Cortex of kidney (tissue), 1 donor: ENCODE measurements around the gene TMEM9.

Experiments used
- DNase-seq: peaks from one replicate; lab custom pipeline; 2025; lab: John Stamatoyannopoulos, UW

Gene TMEM9

GRCh38 chr1:201145132-201145531 lies 9.1 kb downstream of the TMEM9 start:
- DNase-seq, result no peak

GRCh38 chr1:201144701-201145100 lies 9.6 kb downstream of the TMEM9 start:
- DNase-seq, result no peak

- no peak for DNase-seq
These were observed 10.3 kb downstream of the TMEM9 start for GRCh38 chr1:201143726-201144635.

DNA sequence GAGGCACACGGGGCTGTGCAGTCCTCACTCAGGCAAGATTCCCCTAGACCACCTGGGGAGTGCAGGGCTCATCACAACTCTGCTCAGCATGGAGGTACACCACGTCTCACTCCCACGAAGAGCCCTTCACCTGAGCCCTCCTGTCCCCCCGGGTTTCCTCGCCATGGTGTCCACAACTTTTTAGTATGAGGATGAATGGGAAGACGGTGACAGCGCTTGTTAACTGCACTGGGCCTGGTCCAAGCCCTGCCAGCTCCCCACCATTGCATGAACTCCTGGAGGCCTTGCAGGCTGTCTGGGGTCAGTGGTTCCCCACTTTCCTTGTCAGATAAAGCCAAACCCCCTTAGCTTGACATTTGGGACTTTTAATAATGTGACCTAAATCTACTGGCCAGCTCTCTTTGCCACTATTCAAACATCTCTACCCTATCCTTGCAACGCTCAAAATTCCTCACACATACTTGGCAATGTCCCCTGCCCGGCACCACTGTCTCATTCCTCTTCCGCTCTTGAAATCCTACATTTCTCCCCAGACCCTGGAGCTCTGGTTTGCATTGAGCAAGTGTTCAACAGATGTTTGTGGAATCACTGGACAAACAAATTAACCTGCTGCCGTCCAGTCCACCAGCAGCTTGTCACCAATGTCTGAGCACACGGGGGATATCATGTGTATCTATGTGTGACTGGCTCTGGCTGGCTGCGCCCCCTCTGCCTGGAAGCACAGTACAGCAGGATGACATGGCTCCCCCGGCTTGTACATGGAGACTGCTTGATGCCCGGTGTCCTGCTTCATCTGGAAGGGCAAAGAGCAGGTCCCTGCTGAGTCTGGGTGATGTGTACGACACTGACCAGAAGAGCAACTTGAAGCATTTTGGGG lies 11.2 kb downstream of the TMEM9 start:
- DNase-seq, result no peak

- no peak for DNase-seq
These were observed 12.0 kb downstream of the TMEM9 start for GRCh38 chr1:201142011-201142848.

- DNase-seq, result no peak
These were observed 12.9 kb downstream of the TMEM9 start for GRCh38 chr1:201141418-201141817.

DNA sequence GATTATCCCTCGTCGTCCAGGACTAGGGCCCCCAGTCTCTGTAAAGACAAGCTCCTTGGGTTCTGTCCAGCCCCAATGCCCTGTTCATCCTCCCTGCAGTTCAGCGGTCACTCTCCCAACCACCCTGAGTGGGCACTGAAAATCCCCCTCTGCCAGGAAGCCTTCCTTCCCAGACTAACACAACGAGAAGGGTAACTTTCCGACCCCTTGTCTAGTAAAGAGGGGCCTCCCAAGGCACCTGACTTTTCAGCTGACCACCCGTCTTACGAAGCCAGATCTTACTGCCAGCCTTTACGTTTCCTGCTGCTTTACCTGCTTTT lies 13.4 kb downstream of the TMEM9 start:
- DNase-seq, result no peak

- DNase-seq, result no peak
These were observed 13.9 kb downstream of the TMEM9 start for GRCh38 chr1:201140235-201140940.

DNA sequence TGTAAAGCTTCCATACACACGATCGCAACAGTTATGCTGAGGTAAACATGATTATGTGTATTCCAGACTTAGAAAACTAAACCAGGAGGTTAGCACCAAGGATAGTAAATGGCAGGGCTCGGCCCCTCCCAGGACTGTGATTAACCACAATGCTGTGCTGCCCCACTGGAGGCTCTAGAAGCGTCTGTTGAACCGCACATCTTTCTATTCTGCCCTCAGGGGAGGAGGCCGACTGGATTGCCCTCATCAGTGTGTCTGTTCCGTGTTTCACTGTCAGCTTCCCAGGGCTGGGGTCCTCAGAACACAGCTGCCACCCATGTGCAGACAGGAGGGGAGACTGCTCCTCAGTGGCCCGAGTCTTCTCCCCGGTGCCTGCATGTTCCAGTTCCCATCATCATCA lies 14.5 kb downstream of the TMEM9 start:
- DNase-seq, result no peak

GRCh38 chr1:201139306-201139705 lies 15.0 kb downstream of the TMEM9 start:
- DNase-seq, result no peak

- DNase-seq, result no peak
These were observed 15.9 kb downstream of the TMEM9 start for GRCh38 chr1:201138311-201138840.

DNA sequence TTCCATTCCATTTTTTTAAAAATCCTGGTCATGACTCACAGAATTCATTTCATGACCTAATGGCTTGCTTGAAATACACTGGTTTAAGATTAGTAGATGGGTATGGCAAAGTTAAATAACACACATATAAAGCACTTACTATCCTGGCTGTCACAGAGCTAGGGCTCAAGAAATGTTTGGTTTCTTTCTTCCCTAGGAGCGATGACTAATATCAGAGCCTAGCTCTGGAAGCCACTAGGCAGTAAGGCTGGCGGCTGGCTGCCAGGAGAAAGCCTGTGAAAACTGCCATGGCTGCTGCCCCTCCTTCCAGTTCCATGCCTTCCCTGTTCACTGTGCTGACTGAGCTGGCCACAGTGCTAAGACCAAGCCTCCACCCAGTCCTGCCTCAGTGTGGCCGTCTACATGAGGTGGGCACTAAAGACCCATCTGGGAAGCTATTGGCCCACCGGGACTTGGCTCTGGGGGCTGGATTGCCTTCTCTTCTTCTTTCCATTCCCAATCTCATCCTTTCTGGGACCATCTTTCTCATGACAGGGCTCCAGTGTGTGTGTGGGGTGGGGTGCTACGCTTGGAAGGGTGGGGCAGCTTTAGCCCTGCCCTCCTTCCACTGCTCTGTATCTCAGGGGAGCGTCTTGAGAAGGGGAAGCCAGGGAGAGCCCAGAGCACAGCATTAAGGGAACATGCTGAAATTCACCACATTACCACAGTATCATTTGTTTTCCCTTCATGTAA lies 16.5 kb downstream of the TMEM9 start:
- no peak for DNase-seq

GRCh38 chr1:201137024-201137392 lies 17.3 kb downstream of the TMEM9 start:
- DNase-seq, result no peak

DNA sequence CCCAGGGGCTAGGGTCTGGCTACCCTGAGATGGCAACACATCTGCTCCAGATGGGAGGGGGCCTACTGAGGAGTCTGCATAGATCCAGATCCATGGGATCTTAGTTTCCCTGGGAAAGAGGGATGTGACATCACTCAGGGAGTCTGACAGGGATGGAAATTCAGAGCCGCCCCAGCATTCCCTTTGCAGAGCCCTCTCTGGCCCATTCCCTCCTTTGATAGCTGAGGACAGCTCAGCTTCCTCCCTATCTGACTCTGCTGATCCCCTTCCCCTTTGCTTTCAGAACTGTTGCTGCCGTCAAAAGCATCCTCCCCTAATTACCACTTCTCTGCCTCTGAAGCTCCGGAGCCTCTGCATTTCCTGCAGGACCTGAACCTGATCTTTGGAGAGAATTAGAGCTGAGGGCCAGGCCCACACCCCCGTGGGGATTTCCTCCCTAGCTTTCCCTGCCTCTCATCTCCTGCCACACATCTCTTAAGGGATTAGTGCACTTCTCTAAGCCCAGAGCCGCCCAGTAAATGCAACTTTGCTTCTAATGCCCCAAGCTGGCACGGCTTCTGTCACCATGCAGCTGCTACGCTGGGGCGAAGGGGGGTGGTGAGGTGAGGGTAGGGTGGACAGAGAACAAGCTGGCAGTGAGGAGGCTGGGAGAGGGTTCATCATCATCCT lies 17.8 kb downstream of the TMEM9 start:
- DNase-seq, result no peak

GRCh38 chr1:201134405-201134804 lies 19.9 kb downstream of the TMEM9 start:
- DNase-seq, result no peak

- no peak for DNase-seq
These were observed 22.9 kb downstream of the TMEM9 start for GRCh38 chr1:201131398-201131797.

DNA sequence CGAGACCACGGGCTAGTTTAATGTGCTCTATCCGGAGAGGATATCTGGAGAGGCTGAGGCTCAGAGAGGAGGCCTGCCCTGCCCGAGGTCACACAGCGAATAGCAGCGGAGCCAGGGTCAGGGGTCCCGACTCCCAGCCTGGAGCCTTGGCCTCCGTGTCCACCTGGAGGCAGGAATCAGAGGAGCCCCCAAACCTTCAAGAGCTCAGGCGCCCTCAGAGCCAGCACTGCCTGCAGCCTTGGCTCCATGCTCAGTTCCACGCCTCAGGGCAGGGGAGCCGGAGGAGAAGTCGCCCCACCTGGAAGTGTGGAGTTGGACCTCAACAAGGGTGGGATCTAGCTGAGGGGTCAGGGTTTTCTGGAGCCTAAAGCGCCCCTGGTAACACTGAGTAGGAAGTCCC lies 25.3 kb downstream of the TMEM9 start:
- DNase-seq, result no peak

DNA sequence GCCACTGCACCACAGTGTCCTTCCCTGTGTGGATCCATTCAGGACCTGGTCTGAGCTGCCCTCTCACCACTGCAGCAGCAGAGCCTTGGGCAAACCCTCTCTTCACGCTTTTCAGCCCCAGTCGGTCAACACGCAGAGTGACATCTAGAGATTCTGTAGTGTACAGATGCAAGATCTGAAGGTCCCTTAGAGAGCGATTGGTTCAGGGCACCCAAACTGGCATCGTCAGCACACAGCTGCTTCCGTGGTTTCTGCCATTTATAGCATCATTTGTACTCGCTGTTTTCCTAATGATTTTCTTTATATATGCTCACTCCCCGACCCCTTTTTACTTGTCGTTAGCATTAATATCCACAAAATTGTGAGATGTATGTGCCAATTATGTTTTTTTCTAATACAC lies 25.8 kb downstream of the TMEM9 start:
- no peak for DNase-seq

DNA sequence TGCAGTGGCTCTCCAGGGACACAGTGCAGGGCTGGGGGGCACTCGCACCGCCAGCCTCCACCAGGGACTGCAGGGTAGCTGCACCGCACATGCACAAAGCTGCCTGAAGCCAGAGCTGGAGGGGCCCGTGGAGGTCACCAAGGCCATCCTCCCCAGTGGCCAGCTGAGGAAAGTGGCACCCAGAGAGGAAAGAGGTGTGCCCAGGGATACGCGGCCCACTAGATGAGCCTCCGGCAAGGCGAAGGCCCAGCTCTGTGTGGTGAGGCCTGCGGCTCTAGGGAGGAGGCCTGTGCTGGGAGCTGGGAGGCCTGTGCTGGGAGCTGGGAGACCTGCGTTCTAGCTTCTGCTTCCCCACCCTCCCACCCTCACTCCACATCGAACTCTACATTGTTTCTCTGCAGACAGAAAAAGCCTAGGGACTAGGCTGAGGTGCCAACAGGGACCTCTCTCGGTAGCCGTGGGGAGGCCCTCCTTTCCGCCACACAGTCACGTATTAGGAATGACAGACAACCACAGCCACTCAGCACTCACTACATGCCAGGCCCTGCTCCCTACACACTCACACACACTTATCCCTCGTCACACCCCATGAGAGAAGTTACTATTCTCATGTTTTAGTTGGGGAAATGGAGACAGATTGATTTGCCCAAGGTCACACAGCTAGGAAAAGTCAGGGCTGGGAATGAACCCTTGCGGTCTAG lies 26.4 kb downstream of the TMEM9 start:
- no peak for DNase-seq
